Measurements from ENCODE around the gene OTULIN.

GRCh38 chr5:14676320-14676719, 11.8 kb downstream of the OTULIN start:
- TF ChIP-seq CTCF (IDR thresholded peaks at IDR 0.05; ENCODE audit: borderline replicate concordance, extremely low read depth, low read length, poor library complexity, severe bottlenecking), result no peak
- no peak for TF ChIP-seq EZH2 (IDR thresholded peaks at IDR 0.05; ENCODE audit: borderline replicate concordance, low read depth, low read length, severe bottlenecking)

Measured in DND-41 (cell line).